GM08714 (cell line): ENCODE data around the gene NR3C2.

ENCODE experiments used
- H3K4me3 ChIP-seq: fragments of 200-500 bp; sonication (Bioruptor generic); 2 replicates; pipeline ENCODE4 v1.5.1; 2014; ENCODE audit warnings: mild to moderate bottlenecking, low read length, inconsistent platforms
- ZNF274 ChIP-seq: IDR thresholded peaks from 2 replicates; pipeline ENCODE4 v1.6.1; 2012; ENCODE audit warnings: mild to moderate bottlenecking, low read depth, low read length

Gene NR3C2

DNA sequence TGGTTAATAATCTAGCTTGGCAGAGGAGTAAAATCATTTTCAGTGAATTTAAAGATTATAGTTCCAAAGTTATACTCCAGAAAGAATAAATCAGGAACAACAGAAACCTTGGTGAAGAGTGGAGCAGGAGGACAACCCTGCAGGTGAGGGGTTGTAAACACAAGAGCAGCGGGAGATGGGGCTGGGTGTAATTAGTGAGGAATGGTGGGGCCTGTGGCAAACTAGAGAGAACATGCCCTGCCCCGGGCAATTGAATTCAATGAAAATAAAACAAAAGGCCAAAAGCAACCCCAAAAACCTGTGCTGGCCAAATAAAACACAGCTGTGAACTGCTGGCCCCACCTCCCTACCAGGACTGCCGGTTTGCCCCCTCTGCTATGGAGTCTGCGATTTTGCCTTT is 325.2 kb downstream of the NR3C2 start:
- TF ChIP-seq ZNF274 = no peak
- H3K4me3 ChIP-seq = no peak overlapping the region

- no peak overlapping the region for H3K4me3 ChIP-seq
- TF ChIP-seq ZNF274 = no peak
Observed at GRCh38 chr4:148116264-148116663, 325.9 kb downstream of the NR3C2 start.

DNA sequence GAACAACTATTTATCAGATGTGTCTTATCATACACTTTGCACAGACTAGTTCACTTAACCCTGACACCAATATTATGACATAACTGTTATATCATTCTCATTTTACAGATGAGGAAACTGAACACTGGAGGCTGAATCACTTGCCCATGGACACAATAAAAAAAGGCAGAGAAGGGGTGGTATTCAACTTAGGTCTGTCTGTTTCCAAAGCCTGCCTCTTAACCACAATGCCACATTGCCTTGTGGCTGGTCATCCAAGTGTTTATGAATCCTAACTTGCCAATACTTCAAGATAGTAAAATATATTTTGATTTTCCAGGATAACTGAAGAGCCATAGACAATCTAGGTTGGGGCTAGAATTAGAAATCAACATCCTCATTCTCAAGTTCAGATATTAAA is 327.8 kb downstream of the NR3C2 start:
- TF ChIP-seq ZNF274 = no peak

GRCh38 chr4:148112231-148112982 is 329.8 kb downstream of the NR3C2 start:
- TF ChIP-seq ZNF274 = no peak
- H3K4me3 ChIP-seq = no peak overlapping the region

More for the DNA sequence above, 327.8 kb downstream of the NR3C2 start:
- no peak overlapping the region for H3K4me3 ChIP-seq

DNA sequence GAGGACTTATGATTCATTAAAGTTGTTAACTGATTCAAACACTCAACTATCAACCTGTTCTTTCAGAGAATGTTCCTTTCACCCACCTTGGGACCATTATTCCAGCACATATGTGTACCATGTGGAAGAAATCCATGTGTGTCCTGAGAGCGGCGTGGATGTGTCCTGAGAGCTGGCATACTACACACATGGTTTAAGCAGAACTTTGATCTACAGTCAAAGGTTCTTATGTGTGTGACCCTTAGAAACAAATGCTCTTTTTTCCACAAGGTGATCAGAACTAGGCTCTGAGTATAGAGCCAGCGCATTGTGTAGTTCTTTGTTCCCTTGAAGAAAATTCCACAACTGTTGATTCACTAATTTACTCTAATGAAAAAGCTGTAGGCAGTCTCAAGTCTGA is 332.0 kb downstream of the NR3C2 start:
- H3K4me3 ChIP-seq = no peak overlapping the region
- no peak for TF ChIP-seq ZNF274

- H3K4me3 ChIP-seq = no peak overlapping the region
- TF ChIP-seq ZNF274 = no peak
Observed at GRCh38 chr4:148109216-148109615, 333.0 kb downstream of the NR3C2 start.

GRCh38 chr4:148108766-148109165 is 333.4 kb downstream of the NR3C2 start:
- no peak overlapping the region for H3K4me3 ChIP-seq
- no peak for TF ChIP-seq ZNF274

GRCh38 chr4:148103597-148104355 is 338.4 kb downstream of the NR3C2 start:
- TF ChIP-seq ZNF274 = no peak
- H3K4me3 ChIP-seq = no peak overlapping the region

- TF ChIP-seq ZNF274 = no peak
Observed at GRCh38 chr4:148101790-148102189, 340.4 kb downstream of the NR3C2 start.

DNA sequence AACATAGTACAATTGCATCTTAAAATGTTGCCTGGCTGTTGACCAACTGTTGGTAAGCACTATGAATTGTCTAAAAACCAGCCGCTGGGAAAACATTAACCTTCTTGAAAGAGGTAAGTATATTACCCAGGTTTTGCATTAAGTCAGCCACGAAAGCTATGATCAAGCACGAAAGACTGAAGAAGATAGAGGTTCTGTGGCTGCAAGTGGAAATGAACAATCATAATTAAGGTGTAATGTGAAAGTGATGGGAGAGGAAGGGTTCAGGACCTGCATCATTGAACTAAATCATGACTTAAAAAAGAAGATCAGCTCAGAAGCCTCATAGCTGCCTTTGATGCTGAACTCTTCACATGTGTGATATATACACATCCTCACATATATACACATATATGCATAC is 341.0 kb downstream of the NR3C2 start:
- H3K4me3 ChIP-seq = no peak overlapping the region
- no peak for TF ChIP-seq ZNF274

More at GRCh38 chr4:148101790-148102189, 340.4 kb downstream of the NR3C2 start:
- no peak overlapping the region for H3K4me3 ChIP-seq

- no peak overlapping the region for H3K4me3 ChIP-seq
- TF ChIP-seq ZNF274 = no peak
Observed at GRCh38 chr4:148097801-148098200, 344.4 kb downstream of the NR3C2 start.

- no peak overlapping the region for H3K4me3 ChIP-seq
- TF ChIP-seq ZNF274 = no peak
Observed at GRCh38 chr4:148095346-148095923, 346.8 kb downstream of the NR3C2 start.

GRCh38 chr4:148094149-148094548 is 348.1 kb downstream of the NR3C2 start:
- TF ChIP-seq ZNF274 = no peak
- no peak overlapping the region for H3K4me3 ChIP-seq

- H3K4me3 ChIP-seq = no peak overlapping the region
- TF ChIP-seq ZNF274 = no peak
Observed at GRCh38 chr4:148093065-148093464, 349.1 kb downstream of the NR3C2 start.

- no peak overlapping the region for H3K4me3 ChIP-seq
- no peak for TF ChIP-seq ZNF274
Observed at GRCh38 chr4:148092316-148093014, 349.7 kb downstream of the NR3C2 start.
